Stimulated activated CD4-positive, alpha-beta T cell treated with anti-CD3 and anti-CD28 coated beads, Interleukin-2, amount 100 ng/mL, for 4 hours (primary cell): ENCODE results near the gene ATP13A4.

Experiments
- DNase-seq: peaks from one replicate; pipeline ENCODE4 v3.0.0-alpha.2; 2020; ENCODE audit warnings: low read depth

The ATP13A4 gene

DNA sequence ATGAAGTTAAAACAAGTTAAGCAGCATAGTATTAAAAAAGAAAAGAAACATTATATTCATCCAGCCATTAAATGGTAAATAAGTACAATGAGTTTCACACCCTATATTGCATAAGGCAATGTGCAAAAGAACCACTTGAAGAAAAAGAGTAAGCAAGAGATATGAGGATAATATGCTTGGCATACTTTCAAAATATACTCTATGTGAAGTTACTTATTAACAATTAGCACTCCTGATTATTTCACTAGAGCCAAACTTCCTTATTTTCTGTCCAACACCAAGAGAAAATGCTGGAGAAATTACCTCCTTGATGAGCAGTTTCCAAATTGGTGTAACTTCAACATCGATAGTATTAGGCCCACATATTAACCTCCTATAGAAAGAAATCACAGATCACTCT, 63.7 kb downstream of the ATP13A4 start:
- no peak for DNase-seq

DNA sequence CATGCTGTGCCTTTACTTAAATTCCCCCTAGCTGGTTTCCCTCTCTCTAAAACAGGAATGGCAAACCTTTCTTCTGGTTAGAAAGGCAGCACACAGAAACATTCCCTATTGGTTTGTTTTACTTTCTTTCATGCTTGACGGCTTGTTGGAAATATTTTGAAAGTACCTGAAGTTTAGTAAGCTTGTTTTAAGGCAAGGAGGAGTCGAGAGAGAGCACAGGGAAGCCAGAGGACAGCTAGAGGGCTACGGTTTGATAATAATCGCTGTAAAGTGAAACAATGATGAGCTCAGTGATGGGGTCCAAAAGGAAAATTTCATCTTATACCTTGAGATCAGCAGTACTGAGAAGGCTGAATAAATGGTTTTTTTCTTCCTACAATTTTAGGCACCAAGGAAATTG, 64.1 kb downstream of the ATP13A4 start:
- no peak for DNase-seq

DNA sequence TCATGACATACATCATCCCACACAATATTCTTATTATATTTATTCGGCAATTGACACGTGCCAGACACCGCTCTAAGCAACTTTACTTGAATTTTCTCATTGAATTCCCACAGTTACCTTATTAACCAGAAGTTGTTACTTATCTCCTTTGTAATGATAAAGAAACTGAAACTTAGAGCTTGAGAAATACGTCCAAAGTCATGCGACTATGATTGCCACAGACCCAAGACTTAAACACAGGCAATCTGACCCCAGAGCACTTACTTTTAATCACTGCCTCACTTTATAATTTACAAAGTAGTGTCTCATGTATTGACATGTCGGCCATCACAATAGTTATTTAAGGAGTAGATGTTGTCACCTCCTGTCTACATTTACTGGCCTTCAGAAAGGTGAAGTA, 64.7 kb downstream of the ATP13A4 start:
- DNase-seq: no peak

DNA sequence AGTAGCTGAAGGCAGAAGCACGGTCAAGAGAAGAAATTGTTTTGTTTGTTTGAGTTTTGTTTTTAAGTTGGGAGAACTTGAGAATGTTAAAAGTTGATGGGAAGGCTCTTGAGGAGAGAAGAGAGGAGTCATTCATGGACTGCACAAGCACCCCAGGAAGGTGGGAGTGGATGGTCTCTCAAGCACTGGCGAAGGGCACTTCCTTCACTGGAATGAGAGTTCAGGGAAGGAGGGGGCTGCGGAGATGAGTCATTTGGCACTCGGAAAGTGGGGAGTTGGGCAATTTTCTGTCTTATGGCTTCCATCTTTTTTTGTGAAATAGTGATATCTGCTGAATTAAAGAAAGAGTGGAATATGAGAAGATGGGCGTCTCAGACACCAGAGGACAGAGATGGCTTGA, 66.0 kb downstream of the ATP13A4 start:
- no peak for DNase-seq

DNA sequence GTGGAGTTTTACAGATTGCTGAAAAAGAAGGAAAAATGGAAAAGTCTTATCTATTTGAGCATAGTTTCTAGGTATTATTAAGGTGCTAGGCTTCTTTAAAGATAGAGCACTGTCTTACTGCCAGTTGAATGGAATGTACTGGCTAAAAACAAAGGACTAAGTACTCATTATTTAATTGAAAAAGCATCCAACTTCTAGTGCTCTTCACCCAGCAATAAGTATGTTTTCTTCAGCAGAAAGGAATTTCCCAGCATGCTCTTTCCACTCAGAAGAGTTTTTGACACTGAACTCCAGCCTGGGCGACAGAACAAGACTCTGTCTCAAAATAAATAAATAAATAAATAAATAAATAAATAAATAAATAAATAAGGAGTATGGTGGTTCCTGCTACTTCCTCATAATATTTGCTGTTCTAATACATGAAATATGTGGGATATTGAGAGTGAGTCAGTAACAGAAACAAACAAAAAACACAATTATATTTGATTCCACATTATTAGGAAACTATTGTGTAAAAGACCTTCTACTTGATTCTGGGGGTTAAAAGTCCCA, 70.6 kb downstream of the ATP13A4 start:
- DNase-seq: no peak

DNA sequence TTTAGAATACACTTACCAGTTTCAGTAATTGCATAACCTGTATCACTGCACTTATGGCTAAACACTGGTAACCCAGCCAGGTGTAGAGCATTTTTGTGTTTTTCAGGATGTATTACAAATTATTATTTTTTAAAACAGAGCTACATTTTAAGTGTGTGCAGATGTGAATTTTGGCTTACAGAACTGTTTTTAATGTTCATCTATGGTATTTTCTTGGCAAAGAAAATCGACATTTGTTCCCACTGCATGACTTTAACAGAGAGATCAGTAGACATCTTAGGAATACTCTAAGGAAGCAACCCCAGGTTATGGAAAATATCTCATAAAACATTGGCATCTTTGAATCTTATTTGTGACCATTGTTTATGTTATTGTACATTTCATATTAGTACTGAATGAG, 73.3 kb downstream of the ATP13A4 start:
- DNase-seq: no peak

DNA sequence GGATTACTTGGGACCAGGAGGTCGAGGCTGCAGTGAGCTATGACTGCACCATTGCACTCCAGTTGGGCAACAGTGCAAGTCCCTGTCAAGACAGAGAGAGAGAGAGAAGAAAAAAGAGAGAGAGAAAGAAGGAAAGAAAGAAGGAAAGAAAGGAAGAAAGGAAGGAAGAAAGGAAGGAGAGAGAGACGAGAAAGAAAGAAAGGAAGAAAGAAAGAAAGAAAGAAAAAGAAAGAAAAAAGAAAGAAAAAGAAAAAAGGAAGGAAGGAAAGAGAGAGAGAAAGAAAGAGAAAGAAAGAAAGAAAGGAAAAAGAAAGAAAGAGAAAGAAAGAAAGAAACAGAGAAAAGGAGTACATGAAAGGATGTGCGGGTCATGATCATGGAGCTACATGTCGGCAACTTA, 80.2 kb downstream of the ATP13A4 start:
- DNase-seq: no peak

DNA sequence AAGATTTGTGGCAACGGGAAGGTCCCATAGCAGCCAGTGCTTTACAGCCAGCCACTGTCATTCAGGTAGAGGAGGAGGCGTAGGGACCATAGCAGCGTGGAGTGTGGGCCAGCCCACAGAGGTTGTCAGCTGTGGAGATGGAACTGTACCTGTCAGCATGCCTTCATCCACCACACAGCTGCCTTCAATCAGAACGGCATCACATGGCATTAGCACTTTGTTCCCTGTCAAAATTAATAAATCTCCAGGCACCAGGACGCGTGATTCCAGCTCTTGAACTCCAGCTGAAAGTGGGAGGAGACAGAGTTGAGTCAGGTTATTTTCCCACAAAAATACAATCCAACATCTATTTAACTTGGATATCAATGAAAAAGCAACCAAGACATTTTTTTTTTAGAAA, 84.0 kb downstream of the ATP13A4 start:
- no peak for DNase-seq

DNA sequence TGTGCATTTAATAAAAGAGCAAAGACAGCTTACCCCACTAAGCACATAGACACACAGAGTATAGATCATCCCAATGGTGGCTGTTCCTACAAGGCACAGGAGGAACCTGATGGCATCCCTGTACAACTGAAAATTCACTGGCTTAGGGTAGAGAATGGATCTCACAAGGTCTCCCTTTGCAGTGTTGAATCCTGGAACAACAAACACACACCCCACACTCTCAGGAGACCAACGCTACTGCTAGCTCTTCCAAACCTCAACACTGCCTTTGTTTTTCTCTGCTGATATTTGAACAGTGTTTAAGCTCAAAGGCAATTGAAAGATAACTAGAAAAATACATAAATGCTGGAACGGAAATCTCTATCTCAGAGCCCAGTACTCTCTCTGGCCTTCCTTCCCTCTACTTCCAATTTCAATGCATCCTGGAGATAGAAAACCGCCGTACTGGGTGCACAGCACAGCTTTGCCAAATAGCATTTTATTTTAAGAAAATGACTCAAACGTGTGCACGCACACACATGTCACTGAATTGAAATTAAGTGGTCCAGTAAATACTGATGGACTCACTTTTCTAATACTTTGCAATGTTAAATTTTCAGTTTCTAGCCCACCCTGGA, 88.6 kb downstream of the ATP13A4 start:
- DNase-seq: no peak

DNA sequence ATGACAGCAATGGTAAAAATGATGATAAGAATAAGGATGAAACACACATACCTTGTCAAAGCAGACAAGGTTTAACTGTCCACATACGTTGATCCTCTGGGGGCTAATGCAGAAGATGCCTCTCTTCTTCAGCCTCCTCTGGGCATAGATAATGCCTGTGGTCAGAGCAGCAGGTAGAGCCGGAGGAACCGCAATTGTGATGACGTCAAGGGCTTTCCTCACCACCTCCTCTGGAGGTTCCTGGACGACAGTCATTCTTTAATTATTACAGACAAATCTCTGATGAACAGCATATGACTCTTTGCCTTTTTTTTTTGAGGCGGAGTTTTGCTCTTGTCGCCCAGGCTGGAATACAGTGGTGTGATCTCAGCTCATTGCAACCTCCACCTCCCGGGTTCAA, 89.8 kb downstream of the ATP13A4 start:
- no peak for DNase-seq

DNA sequence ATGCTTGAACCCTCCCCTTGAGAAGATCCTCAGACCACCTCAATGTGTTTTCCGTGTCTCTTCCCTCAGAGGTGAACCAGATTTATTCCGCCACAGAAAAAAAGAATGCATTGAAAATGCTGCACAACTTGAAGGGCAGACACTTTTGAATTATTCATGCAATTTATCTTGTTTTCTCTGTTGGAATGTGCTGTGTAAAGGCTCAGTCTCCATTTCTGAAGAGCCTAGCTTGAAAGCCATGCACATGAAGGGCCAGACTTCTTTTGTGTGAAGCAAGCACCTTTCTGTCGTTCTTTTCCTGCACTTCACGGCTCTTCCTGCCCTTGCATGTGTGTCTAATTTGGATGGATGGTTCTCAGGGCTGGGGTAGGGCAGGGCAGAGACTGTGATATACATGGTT, 97.2 kb downstream of the ATP13A4 start:
- no peak for DNase-seq

DNA sequence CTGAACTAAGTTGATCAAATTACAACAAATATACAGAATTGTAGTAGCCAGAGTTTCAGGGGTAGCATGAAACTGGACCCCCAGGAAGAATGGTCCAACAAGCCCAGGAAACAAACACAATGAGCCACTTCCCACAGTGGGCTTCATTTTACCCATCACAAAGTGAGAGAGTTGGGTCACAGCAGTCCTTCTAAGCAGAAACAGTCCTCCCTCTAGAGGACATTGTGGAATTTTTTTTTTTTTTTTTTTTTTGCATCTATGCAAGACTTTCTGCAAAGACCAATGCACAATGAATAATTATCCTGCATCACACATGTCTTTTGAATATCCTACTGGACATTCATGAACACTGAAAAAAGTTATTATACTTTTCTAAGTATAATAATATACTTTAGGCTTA, 102.4 kb downstream of the ATP13A4 start:
- DNase-seq: no peak

DNA sequence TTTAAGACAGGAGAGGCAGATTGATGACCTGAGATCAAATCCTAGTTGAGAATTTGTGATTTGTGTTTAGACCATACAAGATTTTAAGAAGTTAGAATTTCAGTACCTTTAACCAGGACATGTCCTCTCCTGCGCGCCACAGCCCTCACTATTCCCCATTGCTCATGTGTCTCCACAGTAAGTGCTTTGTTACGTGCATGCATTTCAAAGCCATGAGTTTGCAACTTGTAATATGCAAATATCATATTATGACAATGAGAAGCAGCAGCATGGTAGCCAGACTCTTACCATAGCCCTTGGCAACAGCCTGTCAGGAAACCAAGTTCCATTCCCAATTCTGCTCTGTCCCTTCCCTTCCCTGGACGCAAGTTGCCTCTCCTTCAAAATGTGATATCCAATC, 102.8 kb downstream of the ATP13A4 start:
- DNase-seq: no peak

DNA sequence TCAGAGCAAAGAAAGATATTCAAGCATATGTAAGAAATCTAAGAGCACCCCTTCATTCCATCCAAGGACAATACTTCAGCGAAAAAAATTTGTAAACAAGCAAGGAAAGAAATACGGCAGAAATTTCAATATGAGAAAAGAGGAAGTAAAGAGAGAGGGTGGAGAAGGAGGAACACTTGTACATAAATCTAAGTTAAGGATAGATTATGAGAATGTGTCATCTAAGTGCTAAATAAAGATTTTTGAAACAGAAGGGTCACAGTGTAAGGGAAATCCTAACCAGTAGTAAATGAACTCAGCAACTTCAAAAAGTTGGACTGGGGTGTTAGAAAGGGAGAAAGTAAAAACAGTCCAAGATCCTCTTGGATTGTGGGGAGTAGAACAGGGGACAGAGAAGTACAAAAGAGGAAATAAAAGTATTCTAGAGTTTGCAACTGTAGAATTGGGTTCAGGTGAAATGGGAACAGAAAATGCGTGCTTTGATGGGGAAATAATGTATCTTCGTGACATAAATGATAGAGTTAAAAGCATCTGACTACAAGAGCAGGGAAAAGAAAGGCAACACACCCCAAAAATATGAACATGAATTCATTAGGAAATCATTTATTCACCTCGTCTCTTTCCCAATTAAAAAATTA, 107.6 kb downstream of the ATP13A4 start:
- no peak for DNase-seq

DNA sequence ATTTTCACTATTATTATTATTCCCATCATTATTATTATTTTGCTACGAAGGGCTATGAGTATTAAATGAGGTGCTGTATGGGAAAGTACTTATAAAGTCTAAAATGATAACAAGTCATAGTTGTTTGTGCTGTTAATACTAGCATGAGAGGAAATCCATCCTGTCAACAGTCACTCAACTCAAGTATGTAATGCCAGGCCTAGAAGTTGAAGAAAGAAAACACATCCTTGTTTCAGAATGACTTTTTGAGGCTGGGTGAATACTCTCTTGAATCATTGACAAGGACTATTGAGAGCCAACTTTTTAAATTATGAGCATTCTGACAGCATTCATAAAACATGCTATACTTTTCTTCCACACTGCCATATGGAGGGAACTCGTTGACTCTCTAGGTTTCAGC, 115.3 kb downstream of the ATP13A4 start:
- DNase-seq: no peak

DNA sequence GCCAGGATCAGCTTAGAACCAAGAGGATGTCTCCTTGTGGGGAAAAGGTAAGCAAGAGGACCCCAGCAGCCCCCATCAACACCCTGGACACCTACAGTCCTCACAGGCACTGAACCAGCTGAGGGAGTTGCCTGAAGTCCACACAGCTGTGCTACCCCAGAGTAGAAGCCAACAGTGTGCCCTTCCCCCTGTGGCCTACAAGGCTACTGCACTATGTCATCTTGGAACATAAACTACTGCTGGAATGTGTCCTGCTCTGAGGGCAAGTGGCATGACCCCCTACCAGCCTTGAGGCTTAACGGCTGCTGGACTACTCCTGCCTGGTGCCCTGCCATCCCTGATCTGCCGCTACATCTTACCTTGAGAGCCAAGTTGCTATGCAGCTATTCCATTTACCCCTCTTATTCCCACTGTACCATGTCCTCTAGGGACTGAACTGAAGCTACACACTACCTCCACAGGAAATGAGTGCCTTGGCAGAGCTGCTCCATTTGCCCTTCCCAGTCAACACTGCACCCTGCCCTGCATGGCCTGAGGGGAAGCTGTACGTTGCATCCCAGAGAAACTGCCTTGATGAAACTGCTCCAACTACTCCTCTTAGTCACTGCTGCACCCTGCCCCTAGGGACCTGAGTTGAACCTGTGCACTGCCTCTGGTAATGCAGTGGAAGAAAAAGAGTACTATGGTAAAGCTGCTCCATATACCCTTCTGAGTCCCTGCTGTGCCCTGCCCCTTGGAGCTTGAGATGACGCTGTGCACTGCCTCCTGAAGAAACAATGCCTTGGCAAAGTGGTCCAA, 135.9 kb downstream of the ATP13A4 start:
- no peak for DNase-seq

DNA sequence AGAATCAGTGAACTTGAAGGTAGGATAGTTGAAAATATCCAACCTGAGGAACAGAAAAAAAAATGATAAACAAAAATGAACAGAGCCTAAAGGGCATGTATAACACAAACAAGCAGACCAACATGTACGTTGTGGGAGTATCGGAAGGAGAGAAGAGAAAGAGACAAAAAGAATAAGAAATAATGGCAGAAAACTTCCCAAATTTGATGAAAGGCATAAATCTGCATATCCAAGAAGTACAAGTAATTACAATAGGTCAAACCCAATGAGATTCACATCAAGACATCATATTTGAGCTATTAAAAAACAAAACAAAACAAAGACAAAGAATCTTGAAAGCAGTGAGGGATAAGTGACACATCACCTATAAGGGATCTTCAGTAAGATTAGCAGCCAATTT, 138.1 kb downstream of the ATP13A4 start:
- no peak for DNase-seq

DNA sequence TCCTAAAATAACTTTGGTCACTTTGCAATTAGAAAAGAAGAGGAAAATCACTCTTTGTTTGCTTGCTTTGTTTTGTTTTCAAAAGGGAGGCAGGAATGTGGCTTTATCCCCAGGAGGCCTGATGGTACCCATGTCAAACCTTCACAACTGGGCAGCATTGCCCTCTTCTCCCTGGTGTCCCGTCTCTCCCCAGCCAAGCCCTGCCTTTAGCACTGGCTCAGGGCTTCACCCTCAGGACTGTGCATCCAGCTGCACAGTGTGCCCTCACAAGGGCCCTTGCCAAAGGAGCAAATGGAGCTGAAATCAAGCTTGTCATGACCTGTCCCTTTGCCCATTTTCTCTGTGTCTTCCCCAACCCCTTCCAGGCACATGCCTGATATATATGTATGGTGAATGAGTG, 147.0 kb downstream of the ATP13A4 start:
- DNase-seq: no peak

DNA sequence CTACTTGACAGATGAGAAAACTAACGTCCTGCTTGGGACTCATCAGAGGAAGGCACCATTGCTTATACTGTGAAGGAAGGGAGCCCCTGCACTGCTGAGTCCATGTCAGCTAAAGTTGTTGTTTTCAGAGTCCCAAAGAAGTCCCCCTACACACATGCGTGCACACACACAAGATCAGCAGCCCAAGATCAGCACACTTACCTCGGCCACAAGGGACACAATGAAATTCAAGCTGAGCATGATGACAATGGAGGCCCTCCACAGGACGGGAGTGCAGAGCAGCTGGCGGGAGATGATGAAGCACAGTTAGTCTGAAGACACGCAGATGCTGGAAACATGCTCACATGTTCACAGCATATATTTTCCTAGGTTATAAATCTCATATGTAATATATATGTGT, 147.6 kb downstream of the ATP13A4 start:
- no peak for DNase-seq

DNA sequence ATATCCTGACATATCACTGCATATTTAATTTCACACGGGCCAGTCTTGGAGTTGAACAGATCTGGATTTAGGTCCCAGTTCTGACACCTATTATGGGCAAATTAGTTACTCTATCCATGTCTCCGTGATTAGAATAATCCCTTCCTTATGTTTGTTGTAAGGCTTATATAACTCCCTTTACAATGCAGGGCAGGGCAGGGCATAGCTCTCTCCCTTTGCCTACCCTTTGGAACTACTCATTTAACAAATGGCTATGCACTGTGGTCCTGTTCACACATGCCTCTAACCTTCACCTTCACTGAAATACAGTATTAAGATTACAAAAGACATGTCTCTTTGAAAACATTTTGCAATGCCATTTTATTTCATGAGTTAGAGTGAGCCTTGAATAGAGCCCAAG, 151.4 kb downstream of the ATP13A4 start:
- DNase-seq: no peak

DNA sequence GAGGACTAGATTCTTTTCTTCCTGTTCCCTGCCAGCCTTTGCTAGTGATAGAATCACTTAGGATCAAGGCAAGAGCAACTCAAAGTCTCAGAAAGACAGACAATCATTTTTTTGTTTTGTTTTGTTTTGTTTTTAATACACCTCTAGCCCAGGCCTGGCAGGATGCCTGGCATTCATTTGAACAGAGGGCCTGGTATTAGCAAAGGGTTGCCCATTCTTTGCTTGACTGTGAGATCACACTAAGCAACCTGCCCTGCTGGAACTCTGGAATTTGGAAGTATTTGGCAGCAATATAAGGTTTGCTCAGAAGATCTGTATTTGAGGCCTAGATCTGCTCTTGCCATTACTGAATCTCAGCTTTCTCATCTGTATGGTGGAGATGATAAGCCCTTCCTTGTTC, 154.4 kb downstream of the ATP13A4 start:
- no peak for DNase-seq

DNA sequence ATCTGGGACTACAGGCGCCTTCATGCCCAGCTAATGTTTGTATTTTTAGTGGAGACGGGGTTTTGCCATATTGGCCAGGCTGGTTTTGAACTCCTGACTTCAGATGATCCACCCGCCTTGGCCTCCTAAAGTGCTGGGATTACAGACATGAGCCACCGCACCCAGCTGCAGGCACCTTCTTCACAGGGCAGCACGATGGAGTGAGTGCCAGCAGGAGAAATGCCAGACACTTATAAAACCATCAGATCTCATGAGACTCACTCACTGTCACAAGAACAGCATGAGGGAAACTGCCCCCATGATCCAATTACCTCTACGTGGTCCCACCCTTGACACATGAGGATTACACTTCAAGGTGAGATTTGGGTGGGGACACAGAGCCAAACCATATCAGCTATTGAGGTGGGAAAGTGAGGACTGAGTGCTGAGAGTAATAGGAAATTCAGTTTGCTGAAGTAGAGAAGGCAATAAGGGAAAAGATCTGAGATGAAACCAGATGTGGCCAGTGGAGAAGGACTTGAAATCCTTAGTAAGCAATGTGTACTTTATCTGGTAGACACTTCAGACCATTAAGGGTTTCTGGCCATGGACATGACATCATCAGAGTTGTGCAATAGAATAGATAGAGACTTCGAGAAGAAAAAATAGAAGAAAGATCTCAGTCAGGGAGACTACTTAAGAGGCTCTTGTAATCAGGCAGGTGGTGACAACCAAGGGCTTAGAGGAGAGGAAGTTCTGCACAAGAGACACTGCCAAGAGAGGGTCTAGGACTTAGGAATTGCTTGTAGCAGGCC, 158.0 kb downstream of the ATP13A4 start:
- no peak for DNase-seq
